GM18861 (cell line): Measurements from ENCODE around the gene DENND1A.

ENCODE experiments used
- ATAC-seq: cut with Tn5 transposase; IDR thresholded peaks from one replicate; pipeline ENCODE4 v1.9.1; 2021; ENCODE audit not compliant: unreplicated experiment

DENND1A gene

DNA sequence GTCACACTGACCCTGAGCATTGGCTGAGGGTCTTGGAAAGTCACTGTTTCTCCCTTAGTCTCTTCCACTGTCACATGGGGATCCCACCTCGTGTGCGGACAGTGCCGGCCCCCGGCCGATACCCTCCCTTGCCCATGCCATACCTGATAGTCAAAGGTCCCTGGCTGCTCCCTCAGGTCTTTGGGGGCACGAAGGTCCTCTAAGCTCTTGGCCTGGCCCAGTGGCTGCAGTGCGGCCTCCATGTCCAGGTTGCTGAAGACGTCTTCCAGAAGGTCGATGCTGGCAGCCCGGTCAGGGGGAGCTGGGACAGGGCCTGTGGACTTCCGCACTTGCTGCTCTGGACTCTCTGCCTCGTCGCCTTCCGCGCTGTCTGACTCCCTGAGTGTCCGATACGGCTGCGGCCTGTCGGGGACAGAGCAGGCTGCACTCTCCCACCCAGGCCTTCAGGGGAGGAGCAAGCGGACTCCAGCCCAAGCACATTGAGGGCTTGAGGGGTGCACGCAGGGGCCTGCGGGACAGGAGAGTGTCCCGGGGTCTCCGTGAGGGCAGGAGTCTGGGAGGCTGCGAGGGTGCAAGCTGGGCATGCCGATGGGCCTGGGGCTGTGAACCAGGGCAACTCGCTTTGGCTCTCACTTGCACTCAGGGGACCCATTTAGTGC, 546.3 kb downstream of the DENND1A start:
- no peak for ATAC-seq

DNA sequence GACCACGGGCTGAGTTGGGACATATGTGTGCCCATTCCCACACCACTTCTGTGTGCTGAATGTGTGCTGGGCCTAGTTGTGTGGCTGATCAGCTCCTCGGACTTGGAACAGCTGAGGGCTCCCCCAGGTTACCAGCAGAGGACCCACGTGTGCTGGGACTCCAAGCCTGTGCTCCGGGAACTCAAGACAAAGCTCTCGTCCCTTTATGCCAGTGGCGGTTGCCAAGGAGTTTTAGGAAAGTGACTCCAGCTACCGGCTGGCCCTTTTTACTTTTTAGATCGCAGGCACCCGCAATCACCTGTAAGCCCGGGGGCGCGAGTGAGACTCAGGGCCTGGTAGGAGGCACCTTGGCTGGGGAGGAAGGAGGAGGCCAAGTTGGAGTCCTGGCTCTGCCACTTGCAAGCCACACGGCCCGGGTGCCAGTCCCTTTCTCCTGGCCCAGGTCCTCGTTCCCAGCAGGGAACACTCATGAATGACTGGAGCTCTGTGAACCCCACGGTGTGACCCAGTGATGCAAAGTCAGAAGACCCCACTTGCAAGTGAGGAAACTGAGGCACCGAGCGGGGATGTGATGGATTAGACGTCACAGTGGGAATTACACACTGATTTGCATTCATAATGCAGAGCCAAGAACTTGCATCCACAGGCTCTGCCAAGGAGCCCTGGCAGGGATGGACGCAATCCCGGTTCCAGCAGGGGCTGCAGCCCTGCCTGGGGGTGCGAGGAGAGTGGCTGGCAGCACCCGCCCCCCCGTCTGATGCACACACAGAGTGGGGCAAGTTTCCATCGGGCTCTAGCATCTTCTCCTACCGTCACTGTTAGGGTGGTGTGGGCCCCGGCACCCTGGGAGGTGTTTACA, 547.0 kb downstream of the DENND1A start:
- ATAC-seq: no peak

GRCh38 chr9:123380852-123381705, 548.8 kb downstream of the DENND1A start:
- no peak for ATAC-seq

- ATAC-seq: no peak
These were observed 550.8 kb downstream of the DENND1A start for GRCh38 chr9:123378956-123379660.

DNA sequence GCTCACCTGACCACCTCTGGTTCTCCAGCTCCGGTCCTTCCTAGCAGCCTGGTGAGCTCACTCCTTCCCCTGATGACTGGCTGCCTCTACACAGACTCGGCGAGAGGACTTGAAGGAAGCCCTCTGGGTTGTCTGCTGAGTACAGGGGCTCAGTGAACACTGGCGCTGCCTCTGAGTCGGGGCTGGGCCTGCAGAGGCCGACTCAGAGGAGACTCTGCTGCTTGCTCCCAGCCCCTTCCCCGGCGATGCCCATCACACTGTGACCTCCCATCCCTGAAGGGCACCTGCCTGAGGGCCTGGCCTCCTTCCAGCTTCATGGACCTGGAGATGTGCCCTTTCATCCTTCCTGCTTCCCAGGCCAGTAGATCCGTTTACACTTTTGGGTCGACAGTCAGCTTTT, 551.9 kb downstream of the DENND1A start:
- ATAC-seq: no peak

- ATAC-seq: no peak
These were observed 552.5 kb downstream of the DENND1A start for GRCh38 chr9:123377211-123377971.

- ATAC-seq: no peak
These were observed 553.5 kb downstream of the DENND1A start for GRCh38 chr9:123376218-123377071.

DNA sequence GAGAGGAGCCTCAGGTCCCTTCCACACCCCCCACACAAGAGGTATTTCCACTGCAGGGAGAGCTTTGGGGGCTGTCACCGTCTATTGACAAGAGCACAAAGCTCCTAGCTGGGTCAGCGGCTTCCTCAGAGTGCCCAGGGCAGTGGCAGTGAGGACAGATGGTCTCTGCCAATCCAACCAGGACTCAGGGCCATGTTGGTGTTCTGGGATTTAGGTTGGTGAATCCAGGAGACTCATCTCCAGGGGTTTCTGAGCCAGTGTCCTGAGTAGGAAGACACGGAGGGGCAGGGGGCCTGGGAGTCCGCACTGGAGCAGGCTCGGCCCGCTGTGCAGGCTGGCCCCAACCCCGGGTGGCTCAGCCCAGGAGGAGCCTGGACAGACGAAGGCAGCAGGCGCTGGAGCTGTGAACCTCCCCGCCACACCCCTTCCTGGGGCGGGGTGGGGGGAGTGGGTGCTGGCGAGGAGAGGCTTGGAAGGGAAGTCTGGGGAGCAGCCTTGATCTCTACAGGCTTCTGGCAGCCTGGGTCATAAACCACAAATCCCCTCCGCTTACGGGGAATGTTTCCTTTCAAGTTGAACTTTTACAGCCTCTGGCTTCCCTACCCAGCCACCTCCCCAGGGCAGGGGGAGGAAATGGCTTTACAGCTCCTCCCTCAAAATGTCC, 554.3 kb downstream of the DENND1A start:
- ATAC-seq: no peak

GRCh38 chr9:123373946-123374345, 556.0 kb downstream of the DENND1A start:
- no peak for ATAC-seq

DNA sequence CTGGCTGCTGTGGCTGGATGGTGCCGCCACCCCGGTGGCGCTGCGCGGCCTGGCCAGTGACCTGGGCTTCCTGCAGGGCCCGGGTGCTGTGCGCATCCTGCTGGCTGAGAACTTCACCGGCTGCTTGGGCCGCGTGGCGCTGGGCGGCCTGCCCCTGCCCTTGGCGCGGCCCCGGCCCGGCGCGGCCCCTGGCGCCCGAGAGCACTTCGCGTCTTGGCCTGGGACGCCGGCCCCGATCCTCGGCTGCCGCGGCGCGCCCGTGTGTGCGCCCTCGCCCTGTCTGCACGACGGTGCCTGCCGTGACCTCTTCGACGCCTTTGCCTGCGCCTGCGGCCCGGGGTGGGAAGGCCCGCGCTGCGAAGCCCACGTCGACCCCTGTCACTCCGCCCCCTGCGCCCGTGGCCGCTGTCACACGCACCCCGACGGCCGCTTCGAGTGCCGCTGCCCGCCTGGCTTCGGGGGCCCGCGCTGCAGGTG, 556.4 kb downstream of the DENND1A start:
- no peak for ATAC-seq

GRCh38 chr9:123372766-123373446, 557.0 kb downstream of the DENND1A start:
- ATAC-seq: no peak

DNA sequence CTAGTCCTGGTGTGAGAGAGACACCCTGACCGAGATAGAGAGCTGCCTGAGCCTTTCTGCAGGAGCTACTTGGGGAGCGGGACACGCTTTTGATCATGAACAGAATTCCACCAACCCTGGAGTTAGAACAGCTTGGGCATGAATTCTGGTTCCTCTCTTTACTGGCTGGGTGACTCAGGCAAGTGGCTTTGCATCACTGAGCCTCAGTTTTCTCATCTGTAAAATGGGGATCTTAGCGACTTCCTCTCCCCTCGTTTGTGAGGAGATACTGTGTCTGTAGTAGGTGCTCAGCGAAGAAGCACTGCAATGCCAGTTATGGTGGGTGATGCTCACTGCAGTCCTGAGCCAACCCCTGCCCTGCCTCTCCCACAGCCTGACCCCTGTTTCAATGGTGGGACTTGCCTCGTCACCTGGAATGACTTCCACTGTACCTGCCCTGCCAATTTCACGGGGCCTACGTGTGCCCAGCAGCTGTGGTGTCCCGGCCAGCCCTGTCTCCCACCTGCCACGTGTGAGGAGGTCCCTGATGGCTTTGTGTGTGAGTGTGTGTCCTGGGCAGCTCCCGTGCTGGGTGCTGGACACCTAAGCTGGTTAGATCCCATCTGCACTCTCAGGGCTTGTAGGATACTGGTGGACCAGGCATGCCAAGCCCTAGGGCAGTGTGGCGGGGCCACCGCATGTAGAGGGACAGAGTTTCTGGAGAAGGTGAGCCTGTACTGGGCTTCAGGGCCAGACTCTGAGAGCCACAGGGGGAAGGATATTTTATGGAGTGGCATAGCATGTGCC, 557.9 kb downstream of the DENND1A start:
- no peak for ATAC-seq

GRCh38 chr9:123371228-123371584, 558.7 kb downstream of the DENND1A start:
- no peak for ATAC-seq

GRCh38 chr9:123370526-123371227, 559.2 kb downstream of the DENND1A start:
- ATAC-seq: no peak

DNA sequence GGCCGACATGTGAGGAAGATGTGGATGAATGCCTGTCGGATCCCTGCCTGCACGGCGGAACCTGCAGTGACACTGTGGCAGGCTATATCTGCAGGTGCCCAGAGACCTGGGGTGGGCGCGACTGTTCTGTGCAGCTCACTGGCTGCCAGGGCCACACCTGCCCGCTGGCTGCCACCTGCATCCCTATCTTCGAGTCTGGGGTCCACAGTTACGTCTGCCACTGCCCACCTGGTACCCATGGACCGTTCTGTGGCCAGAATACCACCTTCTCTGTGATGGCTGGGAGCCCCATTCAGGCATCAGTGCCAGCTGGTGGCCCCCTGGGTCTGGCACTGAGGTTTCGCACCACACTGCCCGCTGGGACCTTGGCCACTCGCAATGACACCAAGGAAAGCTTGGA, 559.8 kb downstream of the DENND1A start:
- no peak for ATAC-seq

GRCh38 chr9:123369296-123369695, 560.6 kb downstream of the DENND1A start:
- no peak for ATAC-seq
